Coronary artery (tissue), 2 donors: ENCODE results near the gene GPBP1L1.
A peak's percentile ranks its signal among the peaks of the same experiment; 100 is the strongest.

ENCODE experiments used
- DNase-seq: peaks from one replicate; pipeline ENCODE4 v3.0.0-alpha.2; 2017; ENCODE audit warnings: low spot score
- H3K27ac ChIP-seq, 2 donors: fragments of 200-600 bp; sonication (generic); one replicate each; pipeline ENCODE4 v1.5.1; 2016 to 2019
- H3K4me3 ChIP-seq: fragments of 200-600 bp; sonication (generic); 2 replicates; pipeline ENCODE4 v1.5.1; 2016; ENCODE audit warnings: mild to moderate bottlenecking, moderate library complexity
- CTCF ChIP-seq: fragments of 200-600 bp; sonication (generic); IDR thresholded peaks from one replicate; pipeline ENCODE4 v1.5.1; 2019; ENCODE audit warnings: antibody characterized with exemption

Gene GPBP1L1

DNA sequence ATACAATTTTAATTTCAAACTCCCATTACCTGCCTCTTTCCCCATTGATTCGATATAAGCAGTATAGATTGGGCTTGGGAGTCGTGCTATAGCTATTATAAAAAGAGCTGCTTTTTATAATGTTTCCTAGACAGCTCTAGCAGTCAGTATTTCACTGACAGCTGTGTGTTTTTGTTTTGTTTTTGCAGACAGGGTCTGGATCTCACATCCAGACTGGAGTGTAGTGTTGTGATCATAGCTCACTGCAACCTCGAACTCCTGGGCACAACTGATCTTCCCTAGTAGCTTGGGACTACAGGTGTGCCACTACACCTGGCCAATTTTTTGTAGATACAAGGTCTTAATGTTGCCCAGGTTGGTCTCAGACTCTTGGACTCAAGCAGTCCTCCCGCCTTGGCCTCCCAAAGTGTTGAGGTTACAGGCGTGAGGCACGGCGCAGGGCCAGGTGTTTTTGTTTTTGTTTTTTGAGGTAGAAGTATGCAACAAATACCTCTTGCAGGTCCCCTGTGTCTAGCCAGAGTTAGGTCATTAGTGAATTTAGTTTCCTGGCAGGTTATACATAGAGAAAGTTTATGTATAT, 100.7 kb downstream of the GPBP1L1 start:
- no peak for DNase-seq
- H3K27ac ChIP-seq = peak overlapping the region in 1 of 2 donors; percentile 11

DNA sequence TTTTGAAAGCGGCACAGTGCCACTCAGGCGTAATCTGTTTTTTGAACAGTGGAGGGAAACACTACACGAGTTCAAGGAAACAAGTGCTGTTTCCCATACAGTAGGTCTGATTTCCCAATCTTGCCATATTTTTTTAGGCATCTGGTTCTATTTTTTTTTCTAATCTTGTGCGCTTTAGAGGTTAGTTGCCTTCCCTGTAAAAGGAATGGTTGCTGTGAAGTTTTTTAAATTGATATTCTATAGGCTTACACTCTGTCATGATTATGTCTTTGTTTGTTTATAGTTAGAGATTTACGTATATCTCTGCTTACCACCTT, 101.3 kb downstream of the GPBP1L1 start:
- DNase-seq = no peak
- Histone ChIP-seq H3K4me3 (peak overlapping the region; percentile 86), H3K27ac (peak overlapping the region in 1 of 2 donors; percentile 96)
- TF ChIP-seq CTCF = no peak

More for the DNA sequence above, 100.7 kb downstream of the GPBP1L1 start:
- no peak for TF ChIP-seq CTCF
- H3K4me3 ChIP-seq = peak overlapping the region; percentile 86

GRCh38 chr1:45584351-45585109, 101.8 kb downstream of the GPBP1L1 start:
- peak overlapping the region; percentile 81 to 96 for H3K27ac ChIP-seq
- peak; percentile 87 for DNase-seq
- H3K4me3 ChIP-seq = peak overlapping the region; percentile 86
- TF ChIP-seq CTCF = no peak

- peak within 1 kb of the TSS; percentile 81 to 96 for H3K27ac ChIP-seq
- peak within 1 kb of the TSS; percentile 86 for H3K4me3 ChIP-seq
- peak; percentile 93 for DNase-seq
- TF ChIP-seq CTCF = no peak
Measured at GRCh38 chr1:45583666-45584350, 102.5 kb downstream of the GPBP1L1 start, which contains the start of gene NASP. Gene NASP (plus strand): TSS chr1:45584041. CDS start chr1:45584147, 106 bp downstream.

DNA sequence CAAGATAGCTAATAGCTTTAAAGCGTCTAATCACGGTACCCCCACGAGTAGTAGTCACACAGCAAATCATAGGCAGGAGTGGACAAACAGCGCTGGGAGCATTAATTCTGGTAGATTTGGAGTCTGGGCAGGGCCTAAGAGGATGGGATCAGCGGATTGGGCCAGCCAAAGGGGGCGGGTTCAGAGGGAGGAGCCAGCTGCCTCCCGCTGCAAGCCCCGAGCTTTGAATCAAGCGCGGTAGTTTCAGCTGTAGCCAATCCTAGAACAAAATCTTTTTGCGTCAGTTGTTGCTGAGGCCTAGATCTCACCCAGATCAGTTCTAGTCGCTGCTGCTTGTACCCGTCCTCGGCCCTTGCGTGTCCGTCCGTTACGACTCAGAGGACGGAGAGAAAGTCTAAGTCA, 103.1 kb downstream of the GPBP1L1 start:
- Histone ChIP-seq H3K27ac (peak overlapping the region; percentile 81 to 96), H3K4me3 (peak overlapping the region; percentile 86)
- DNase-seq = peak; percentile 96
- TF ChIP-seq CTCF = no peak
